Activated CD4-positive, alpha-beta T cell treated with anti-CD3 and anti-CD28 coated beads, Interleukin-2, amount 10 ng/mL, durations not matched to agents 24 days and 14 days (primary cell): ENCODE data around the gene MAP7. TPM values are rescaled to one million over a fixed set of nuclear protein-coding genes. Genes with fewer than 3 reads are reported as not detected.

Source experiments
- DNase-seq: peaks from one replicate; pipeline ENCODE4 v3.0.0; 2022
- H3K27ac Mint-ChIP-seq: one replicate; pipeline ENCODE4 v1.8.0; 2022; ENCODE audit warnings: mild to moderate bottlenecking, mixed read lengths
- H3K27me3 Mint-ChIP-seq: one replicate; pipeline ENCODE4 v1.8.0; 2022; ENCODE audit warnings: mixed read lengths
- H3K36me3 Mint-ChIP-seq: one replicate; pipeline ENCODE4 v1.8.0; 2022; ENCODE audit warnings: low read depth, mild to moderate bottlenecking, mixed read lengths
- H3K4me1 Mint-ChIP-seq: one replicate; pipeline ENCODE4 v1.8.0; 2021; ENCODE audit warnings: mixed read lengths
- H3K4me3 Mint-ChIP-seq: one replicate; pipeline ENCODE4 v1.8.0; 2022; ENCODE audit warnings: mild to moderate bottlenecking, moderate library complexity, mixed read lengths
- H3K9me3 Mint-ChIP-seq: one replicate; pipeline ENCODE4 v1.8.0; 2021; ENCODE audit warnings: mixed read lengths
- intact Hi-C: fragments of 100-400 bp; cut with micrococcal nuclease; formaldehyde crosslinking; loops from one replicate; pipeline ENCODE4 v1.15.1; 2023
- total RNA-seq: library from RNA; stranded (reverse); gene quantifications from 2 replicates; pipeline ENCODE4 v1.2.3, GENCODE V29; 2022

MAP7 gene
- total RNA-seq, 1 donor from 2014 or later: 1.0 TPM

DNA sequence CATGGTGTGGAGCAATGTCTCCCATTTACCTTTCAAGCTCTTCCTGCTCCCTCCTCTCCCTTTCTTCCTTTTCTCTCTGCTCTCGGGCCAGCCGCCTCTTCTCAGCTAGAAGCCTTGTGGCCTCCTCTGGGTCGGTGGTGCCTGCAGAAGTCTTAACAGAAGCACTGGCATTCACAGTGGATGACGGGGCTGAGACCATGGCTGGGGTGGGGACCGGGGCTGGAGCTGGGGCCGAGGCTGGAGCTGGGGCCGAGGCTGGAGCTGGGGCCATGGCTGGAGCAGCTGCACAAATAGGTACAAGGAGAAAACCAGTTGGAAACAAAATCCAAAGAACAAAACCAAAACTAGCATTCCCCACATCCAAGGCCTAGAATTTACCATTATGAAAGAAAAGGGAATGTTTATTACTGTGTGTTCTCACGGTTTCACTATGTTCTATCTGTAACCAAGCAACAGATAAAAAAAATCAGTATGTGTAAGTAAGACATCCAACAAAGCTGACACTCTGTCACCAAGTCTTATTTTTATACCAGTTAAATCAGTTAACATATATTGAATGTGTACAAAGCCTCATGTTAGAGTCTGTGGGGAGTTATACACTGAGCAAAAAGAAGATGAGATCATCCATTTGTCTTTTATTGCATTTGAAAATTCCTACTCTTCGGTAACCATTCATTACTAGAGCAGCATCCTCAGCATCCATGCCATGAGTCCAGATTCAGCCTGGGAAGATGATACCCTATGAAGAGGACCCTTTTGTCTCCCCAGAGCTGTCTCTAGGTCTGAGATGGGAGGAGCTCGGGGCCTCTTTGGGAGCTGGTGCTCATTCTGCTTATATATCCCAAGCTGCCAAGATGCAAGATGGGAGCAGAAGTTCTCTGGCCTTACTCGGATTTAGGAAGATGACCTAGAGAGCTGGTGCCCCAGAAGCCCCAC, 187.5 kb downstream of the MAP7 start:
- Mint-ChIP-seq H3K9me3 (peaks cover 5% of the 10 kb centered on the region), H3K27me3 (peaks cover 10% of the 10 kb centered on the region), H3K36me3 (no peaks in the 10 kb centered on the region), H3K4me1 (peaks cover 7% of the 10 kb centered on the region), H3K27ac (no peak overlapping the region), H3K4me3 (no peak overlapping the region)
- no peak for DNase-seq
- intact Hi-C loops: no loop called here

GRCh38 chr6:136361787-136362186, 188.4 kb downstream of the MAP7 start:
- intact Hi-C loops: no loop called here
- no peaks in the 10 kb centered on the region for H3K36me3 Mint-ChIP-seq
- no peak overlapping the region for H3K27ac Mint-ChIP-seq
- peaks cover 4% of the 10 kb centered on the region for H3K27me3 Mint-ChIP-seq
- no peak overlapping the region for H3K4me3 Mint-ChIP-seq
- peaks cover 5% of the 10 kb centered on the region for H3K9me3 Mint-ChIP-seq
- no peak for DNase-seq
- peaks cover 7% of the 10 kb centered on the region for H3K4me1 Mint-ChIP-seq

- Mint-ChIP-seq H3K27me3 (no peaks in the 10 kb centered on the region), H3K36me3 (no peaks in the 10 kb centered on the region), H3K27ac (no peak overlapping the region), H3K4me1 (peaks cover 2% of the 10 kb centered on the region), H3K9me3 (peaks cover under 1% of the 10 kb centered on the region), H3K4me3 (no peak overlapping the region)
- intact Hi-C loops: no loop called here
- DNase-seq: no peak
Measured at GRCh38 chr6:136360783-136361182, 189.4 kb downstream of the MAP7 start.

GRCh38 chr6:136359851-136360250, 190.4 kb downstream of the MAP7 start:
- Mint-ChIP-seq H3K4me3 (no peak overlapping the region), H3K36me3 (no peaks in the 10 kb centered on the region), H3K4me1 (no peaks in the 10 kb centered on the region), H3K27me3 (no peaks in the 10 kb centered on the region), H3K27ac (no peak overlapping the region), H3K9me3 (no peaks in the 10 kb centered on the region)
- intact Hi-C loops: no loop called here
- DNase-seq: no peak

GRCh38 chr6:136351518-136352110, 198.6 kb downstream of the MAP7 start:
- Mint-ChIP-seq H3K27ac (no peak overlapping the region), H3K9me3 (no peaks in the 10 kb centered on the region), H3K4me1 (no peaks in the 10 kb centered on the region), H3K4me3 (no peak overlapping the region), H3K27me3 (peaks cover 25% of the 10 kb centered on the region), H3K36me3 (no peaks in the 10 kb centered on the region)
- DNase-seq: no peak
- intact Hi-C loops: no loop called here

DNA sequence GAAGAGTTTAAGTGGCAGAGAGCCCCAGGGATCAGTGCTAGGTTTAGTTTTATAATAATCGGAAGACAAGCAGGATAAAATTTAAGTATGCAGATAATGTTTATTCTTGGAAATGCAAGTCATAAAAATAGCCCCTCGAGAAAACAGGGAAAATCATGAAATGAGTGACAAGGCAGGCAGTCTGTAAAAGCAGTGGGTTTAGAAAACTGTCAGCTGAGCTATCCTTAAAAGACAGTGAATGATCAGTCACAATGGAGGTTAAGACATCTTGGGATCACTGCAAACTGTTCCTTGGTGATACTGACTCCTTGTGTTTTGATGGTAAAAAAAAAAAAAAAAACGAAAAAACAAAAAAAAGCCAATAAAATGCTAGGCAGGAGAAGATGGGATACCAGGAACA, 199.3 kb downstream of the MAP7 start:
- no peak overlapping the region for H3K4me3 Mint-ChIP-seq
- H3K4me1 Mint-ChIP-seq: no peaks in the 10 kb centered on the region
- no peak for DNase-seq
- H3K36me3 Mint-ChIP-seq: no peaks in the 10 kb centered on the region
- no peak overlapping the region for H3K27ac Mint-ChIP-seq
- H3K9me3 Mint-ChIP-seq: no peaks in the 10 kb centered on the region
- intact Hi-C loops: no loop called here
- peaks cover 26% of the 10 kb centered on the region for H3K27me3 Mint-ChIP-seq

- intact Hi-C loops: loop anchor here (10.0 kb wide), 1 partner anchor 197 kb away; no protein-coding TSS in a partner anchor
- H3K4me3 Mint-ChIP-seq: no peak overlapping the region
- H3K36me3 Mint-ChIP-seq: no peaks in the 10 kb centered on the region
- no peak for DNase-seq
- H3K27me3 Mint-ChIP-seq: peaks cover 25% of the 10 kb centered on the region
- H3K27ac Mint-ChIP-seq: no peak overlapping the region
- H3K4me1 Mint-ChIP-seq: no peaks in the 10 kb centered on the region
- H3K9me3 Mint-ChIP-seq: no peaks in the 10 kb centered on the region
Measured at GRCh38 chr6:136347847-136348246, 202.4 kb downstream of the MAP7 start.

DNA sequence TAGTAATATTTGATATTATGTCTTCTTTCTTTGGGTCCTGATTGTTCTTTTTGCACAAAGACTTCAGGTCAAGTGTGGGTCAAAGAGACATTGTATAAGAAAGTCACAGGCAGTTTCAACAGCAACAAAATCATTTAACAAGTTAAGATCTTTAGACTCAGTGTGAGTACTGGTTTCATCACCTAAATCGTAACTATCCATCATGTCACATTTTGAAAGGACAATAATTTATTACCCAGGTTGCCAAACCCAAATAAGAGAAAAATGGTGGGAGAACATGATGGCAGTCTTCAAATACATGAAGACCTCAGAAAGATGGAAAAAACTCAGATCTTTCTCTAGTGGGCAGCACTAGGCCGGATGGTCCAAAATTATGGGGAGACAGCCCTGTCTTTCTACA, 205.1 kb downstream of the MAP7 start:
- H3K27ac Mint-ChIP-seq: no peak overlapping the region
- no peaks in the 10 kb centered on the region for H3K4me1 Mint-ChIP-seq
- no peaks in the 10 kb centered on the region for H3K36me3 Mint-ChIP-seq
- no peak for DNase-seq
- intact Hi-C loops: loop anchor here (10.0 kb wide), 1 partner anchor 200 kb away; no protein-coding TSS in a partner anchor
- peaks cover 18% of the 10 kb centered on the region for H3K27me3 Mint-ChIP-seq
- H3K9me3 Mint-ChIP-seq: no peaks in the 10 kb centered on the region
- no peak overlapping the region for H3K4me3 Mint-ChIP-seq

- intact Hi-C loops: loop anchor here (10.0 kb wide), 1 partner anchor 200 kb away; no protein-coding TSS in a partner anchor
- H3K27me3 Mint-ChIP-seq: peaks cover 12% of the 10 kb centered on the region
Measured at GRCh38 chr6:136344420-136344819, 205.8 kb downstream of the MAP7 start.

GRCh38 chr6:136343700-136344099, 206.5 kb downstream of the MAP7 start:
- peaks cover 10% of the 10 kb centered on the region for H3K27me3 Mint-ChIP-seq
- no peaks in the 10 kb centered on the region for H3K9me3 Mint-ChIP-seq
- no peak overlapping the region for H3K27ac Mint-ChIP-seq
- no peaks in the 10 kb centered on the region for H3K4me1 Mint-ChIP-seq
- no peak for DNase-seq
- no peak overlapping the region for H3K4me3 Mint-ChIP-seq
- intact Hi-C loops: loop anchor here (10.0 kb wide), 1 partner anchor 201 kb away; no protein-coding TSS in a partner anchor
- no peaks in the 10 kb centered on the region for H3K36me3 Mint-ChIP-seq

More at GRCh38 chr6:136344420-136344819, 205.8 kb downstream of the MAP7 start:
- no peak overlapping the region for H3K4me3 Mint-ChIP-seq
- no peaks in the 10 kb centered on the region for H3K9me3 Mint-ChIP-seq
- H3K36me3 Mint-ChIP-seq: no peaks in the 10 kb centered on the region
- no peak for DNase-seq
- H3K4me1 Mint-ChIP-seq: no peaks in the 10 kb centered on the region
- H3K27ac Mint-ChIP-seq: no peak overlapping the region

DNA sequence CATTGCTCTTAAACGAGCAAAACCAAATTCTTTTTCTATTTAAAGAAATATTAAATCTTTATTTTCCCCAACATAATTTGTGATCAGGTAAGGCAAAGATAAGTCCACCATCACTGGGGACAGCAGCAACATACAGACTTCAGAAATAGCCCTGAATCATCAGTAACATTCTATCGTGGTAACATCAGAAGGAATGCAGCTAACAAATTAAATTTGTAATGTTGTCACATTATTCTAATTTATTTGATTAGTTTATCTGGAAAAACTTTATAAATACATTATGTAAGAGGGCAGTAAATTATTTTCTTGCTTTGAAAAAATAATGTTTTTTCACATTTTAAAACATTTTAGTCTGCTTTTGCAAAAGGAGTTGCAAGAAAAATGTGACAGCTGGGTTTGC, 206.9 kb downstream of the MAP7 start:
- intact Hi-C loops: loop anchor here (10.0 kb wide), 1 partner anchor 202 kb away; no protein-coding TSS in a partner anchor
- no peaks in the 10 kb centered on the region for H3K9me3 Mint-ChIP-seq
- no peaks in the 10 kb centered on the region for H3K4me1 Mint-ChIP-seq
- no peaks in the 10 kb centered on the region for H3K36me3 Mint-ChIP-seq
- H3K27ac Mint-ChIP-seq: no peak overlapping the region
- H3K27me3 Mint-ChIP-seq: peaks cover 10% of the 10 kb centered on the region
- no peak for DNase-seq
- no peak overlapping the region for H3K4me3 Mint-ChIP-seq

DNA sequence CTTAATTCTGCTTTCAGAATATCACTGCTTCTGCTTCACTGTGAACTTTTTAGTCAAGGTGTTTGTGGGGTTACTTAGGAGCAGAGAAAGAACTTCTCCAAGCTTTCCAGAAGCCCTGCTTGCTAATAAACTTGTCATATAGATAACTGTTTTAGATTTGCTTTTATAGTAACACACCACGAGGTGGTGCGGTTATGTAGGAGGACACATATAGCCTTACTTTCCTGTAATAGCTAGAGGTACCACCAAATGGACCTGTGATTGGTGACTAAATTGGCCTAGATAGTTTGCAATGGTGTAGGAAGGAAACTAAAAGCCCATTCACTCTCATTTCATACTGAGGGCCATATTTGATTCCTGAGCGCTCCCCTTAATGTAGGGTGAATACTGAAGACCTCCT, 208.3 kb downstream of the MAP7 start:
- DNase-seq: no peak
- Mint-ChIP-seq H3K4me3 (no peak overlapping the region), H3K27me3 (peaks cover 12% of the 10 kb centered on the region), H3K27ac (no peak overlapping the region), H3K9me3 (no peaks in the 10 kb centered on the region), H3K4me1 (no peaks in the 10 kb centered on the region), H3K36me3 (no peaks in the 10 kb centered on the region)
- intact Hi-C loops: loop anchor here (10.0 kb wide), 1 partner anchor 203 kb away; no protein-coding TSS in a partner anchor

- intact Hi-C loops: loop anchor here (10.0 kb wide), 1 partner anchor 203 kb away; no protein-coding TSS in a partner anchor
- Mint-ChIP-seq H3K27me3 (peaks cover 8% of the 10 kb centered on the region), H3K27ac (no peak overlapping the region), H3K4me1 (no peaks in the 10 kb centered on the region), H3K4me3 (no peak overlapping the region), H3K36me3 (no peaks in the 10 kb centered on the region), H3K9me3 (no peaks in the 10 kb centered on the region)
- no peak for DNase-seq
Measured at GRCh38 chr6:136341367-136341766, 208.9 kb downstream of the MAP7 start.

- H3K36me3 Mint-ChIP-seq: no peaks in the 10 kb centered on the region
- H3K27ac Mint-ChIP-seq: no peak overlapping the region
- peaks cover 4% of the 10 kb centered on the region for H3K27me3 Mint-ChIP-seq
- no peaks in the 10 kb centered on the region for H3K4me1 Mint-ChIP-seq
- H3K4me3 Mint-ChIP-seq: no peak overlapping the region
- H3K9me3 Mint-ChIP-seq: no peaks in the 10 kb centered on the region
- DNase-seq: no peak
- intact Hi-C loops: no loop called here
Measured at GRCh38 chr6:136338486-136338885, 211.7 kb downstream of the MAP7 start.
